ENCODE data around the gene RAPGEFL1.

DNA sequence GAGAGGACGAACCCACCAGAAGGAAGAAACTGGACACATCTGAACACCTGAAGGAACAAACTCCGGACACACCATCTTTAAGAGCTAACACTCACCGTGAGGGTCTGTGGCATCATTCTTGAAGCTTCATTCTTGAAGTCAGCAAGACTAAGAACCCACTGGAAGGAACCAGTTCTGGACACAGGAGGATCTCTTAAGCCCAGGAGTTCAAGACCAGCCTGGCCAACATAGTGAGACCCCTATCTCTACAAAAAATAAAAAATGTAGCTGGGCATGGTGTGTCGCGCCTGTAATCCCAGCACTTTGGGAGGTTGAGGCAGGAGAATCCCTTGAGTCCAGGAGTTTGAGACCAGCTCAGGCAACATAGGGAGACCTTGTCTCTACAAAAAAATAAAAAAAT, 21.3 kb downstream of the RAPGEFL1 start:
- TF ChIP-seq SUZ12 (IDR thresholded peaks at IDR 0.05; ENCODE audit: extremely low read depth, insufficient read depth, insufficient read length), result no peak
- no peak for TF ChIP-seq ZNF274 (IDR thresholded peaks at IDR 0.05; ENCODE audit: low read depth, low read length)
- no peak for TF ChIP-seq YY1 (IDR thresholded peaks at IDR 0.05; ENCODE audit: insufficient read depth, insufficient read length)
